Inflammatory macrophage treated with lipopolysaccharide for 4 hours (primary cell): ENCODE results near the gene PPIL4.
"Not testable (repeated sequence)": the region's sequence is repeated elsewhere in the genome, so short reads cannot be mapped to it uniquely, and the experiment has no call there.

Experiments
- DNase-seq: peaks from one replicate; pipeline ENCODE4 v3.0.0-alpha.2; 2020

Gene PPIL4

GRCh38 chr6:149482545-149483333, 63.1 kb downstream of the PPIL4 start:
- DNase-seq, result peak; percentile 77

- DNase-seq, result no peak
Measured at GRCh38 chr6:149480502-149481280, 65.2 kb downstream of the PPIL4 start.

GRCh38 chr6:149478631-149479314, 67.1 kb downstream of the PPIL4 start:
- DNase-seq, result no peak

GRCh38 chr6:149477544-149477943, 68.3 kb downstream of the PPIL4 start:
- DNase-seq, result no peak

- DNase-seq, result no peak
Measured at GRCh38 chr6:149476789-149477455, 68.9 kb downstream of the PPIL4 start.

GRCh38 chr6:149474108-149474935, 71.5 kb downstream of the PPIL4 start:
- DNase-seq, result no peak

- DNase-seq, result no peak
Measured at GRCh38 chr6:149473080-149474052, 72.5 kb downstream of the PPIL4 start.

- DNase-seq, result no peak
Measured at GRCh38 chr6:149472241-149472640, 73.6 kb downstream of the PPIL4 start.

- DNase-seq, result no peak
Measured at GRCh38 chr6:149471801-149472200, 74.0 kb downstream of the PPIL4 start.

- DNase-seq, result no peak
Measured at GRCh38 chr6:149470948-149471347, 74.9 kb downstream of the PPIL4 start.

- DNase-seq, result no peak
Measured at GRCh38 chr6:149468179-149468578, 77.7 kb downstream of the PPIL4 start.

- DNase-seq, result no peak
Measured at GRCh38 chr6:149467265-149467664, 78.6 kb downstream of the PPIL4 start.

- DNase-seq, result no peak
Measured at GRCh38 chr6:149464411-149464810, 81.4 kb downstream of the PPIL4 start.

- no peak for DNase-seq
Measured at GRCh38 chr6:149463781-149464180, 82.1 kb downstream of the PPIL4 start.

GRCh38 chr6:149462712-149463111, 83.1 kb downstream of the PPIL4 start:
- DNase-seq, result peak; percentile 51

GRCh38 chr6:149461670-149462069, 84.2 kb downstream of the PPIL4 start:
- no peak for DNase-seq

- not testable (repeated sequence) for DNase-seq
Measured at GRCh38 chr6:149460249-149460648, 85.6 kb downstream of the PPIL4 start.

- no peak for DNase-seq
Measured at GRCh38 chr6:149459761-149460160, 86.1 kb downstream of the PPIL4 start.

GRCh38 chr6:149458806-149459205, 87.0 kb downstream of the PPIL4 start:
- DNase-seq, result peak; percentile 27

- no peak for DNase-seq
Measured at GRCh38 chr6:149458196-149458595, 87.6 kb downstream of the PPIL4 start.
